ENCODE results near the gene FXR1.

FXR1 gene

DNA sequence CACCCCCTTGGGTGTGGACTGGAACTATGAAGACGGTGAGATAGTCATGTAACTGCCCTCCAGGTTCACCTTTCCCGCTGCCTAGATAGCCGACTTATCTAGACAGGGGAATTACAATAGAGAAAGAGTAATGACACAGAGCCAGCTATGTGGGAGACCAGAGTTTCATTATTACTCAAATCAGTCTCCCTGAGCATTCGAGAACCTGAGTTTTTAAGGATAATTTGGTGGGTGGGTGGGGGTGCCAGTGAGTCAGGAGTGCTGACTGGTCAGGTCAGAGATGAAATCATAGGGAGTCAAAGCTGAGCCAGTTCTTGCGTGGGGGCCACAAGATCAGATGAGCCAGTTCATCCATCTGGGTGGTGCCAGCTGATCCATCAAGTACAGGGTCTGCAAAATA, 96.8 kb downstream of the FXR1 start:
- no peak for DNase-seq

DNA sequence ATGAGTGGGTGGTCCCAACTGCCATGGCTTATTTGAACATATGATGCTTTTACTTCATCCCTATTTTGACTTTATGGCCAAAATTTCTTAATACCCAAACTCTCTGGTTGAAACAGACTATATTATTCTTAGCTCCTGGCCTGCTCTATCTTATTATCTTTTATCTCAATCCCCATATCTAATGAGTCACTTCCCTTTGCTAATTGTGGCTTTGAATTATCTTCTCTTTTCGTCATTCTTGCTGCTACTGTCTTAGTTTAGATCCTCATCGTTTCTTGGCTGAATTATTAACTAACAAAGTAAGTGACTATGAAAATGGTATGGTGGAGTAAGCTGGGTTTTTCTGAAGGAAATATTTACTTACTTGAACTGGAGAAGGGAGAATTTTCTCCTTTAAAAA, 105.2 kb downstream of the FXR1 start:
- DNase-seq: no peak

DNA sequence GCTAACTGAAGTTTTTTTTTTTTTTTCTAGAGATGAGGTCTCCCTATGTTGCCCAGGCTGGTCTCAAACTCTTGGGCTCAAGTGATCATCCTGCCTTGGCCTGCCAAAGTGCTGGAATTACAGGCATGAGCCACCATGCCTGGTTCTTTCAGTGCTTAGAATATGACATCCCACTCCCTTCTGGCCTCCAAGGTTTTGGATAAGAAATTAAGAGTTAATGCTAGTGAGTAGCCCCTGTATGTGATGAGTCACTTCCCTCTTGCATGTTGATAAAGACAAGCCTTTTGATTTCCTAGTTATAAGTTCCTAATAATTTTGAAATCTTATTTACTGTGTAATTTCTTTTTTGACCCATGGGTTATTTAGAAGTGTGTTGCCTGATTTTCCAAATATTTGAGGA, 112.7 kb downstream of the FXR1 start:
- no peak for DNase-seq

DNA sequence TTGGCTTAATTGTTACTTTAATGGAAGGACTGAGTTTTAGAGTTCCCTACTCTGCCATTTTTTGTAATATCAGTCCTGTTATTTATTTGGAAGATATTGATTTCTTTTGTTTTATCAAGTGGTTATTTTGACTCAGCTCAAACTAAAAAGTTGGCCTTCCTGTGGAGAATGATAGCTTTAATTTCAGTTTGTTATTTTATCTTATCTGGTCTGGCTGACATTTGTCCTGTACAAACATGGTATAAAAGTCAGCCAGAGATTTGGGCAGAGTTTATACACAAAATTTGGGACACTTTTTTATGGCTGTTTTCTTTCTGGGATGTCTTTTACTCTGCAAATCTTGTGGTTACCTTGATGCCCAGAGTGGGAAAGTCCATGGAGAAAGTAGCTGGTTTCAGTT, 118.5 kb downstream of the FXR1 start:
- DNase-seq: no peak
